ENCODE data around the gene DNAJC7. TPM values are rescaled to one million over a fixed set of nuclear protein-coding genes. Genes with fewer than 3 reads are reported as not detected.
A peak's percentile ranks its signal among the peaks of the same experiment; 100 is the strongest.

DNAJC7 gene
- total RNA-seq, 1 experiment from 2014 or later = 147 TPM

GRCh38 chr17:41968676-41969075 lies 48.6 kb downstream of the DNAJC7 start:
- CTCF ChIA-PET = no interaction called here
- Mint-ChIP-seq H3K27me3 (ENCODE audit: insufficient read depth, unreplicated experiment) (no peaks in the 10 kb centered on the region), H3K27ac (ENCODE audit: unreplicated experiment) (peak overlapping the region; percentile 0), H3K36me3 (ENCODE audit: insufficient read depth, unreplicated experiment) (peaks cover 79% of the 10 kb centered on the region), H3K4me1 (ENCODE audit: low read depth, unreplicated experiment) (peaks cover 22% of the 10 kb centered on the region), H3K9me3 (ENCODE audit: unreplicated experiment) (no peaks in the 10 kb centered on the region), H3K4me3 (ENCODE audit: unreplicated experiment) (peak overlapping the region; percentile 46)
- Histone ChIP-seq H3K27me3 (replicated peaks; ENCODE audit: control insufficient read depth, insufficient read depth, low read length) (no peaks in the 10 kb centered on the region), H3K4me1 (peaks cover 13% of the 10 kb centered on the region), H3K9me3 (no peaks in the 10 kb centered on the region), H3K4me3 (ENCODE audit: low read depth, low read length) (no peak overlapping the region), H3K36me3 (ENCODE audit: control insufficient read depth, insufficient read depth, low read length) (peaks cover 10% of the 10 kb centered on the region)
- no peak for DNase-seq
- POLR2A ChIA-PET = no interaction called here
- TF ChIP-seq CTCF (IDR thresholded peaks at IDR 0.05; ENCODE audit: insufficient read depth in 1 of 2, low read depth in 1 of 2, low read length in 1 of 2, severe bottlenecking in 1 of 2, unreplicated experiment in 1 of 2) = no peak
- no TSS peak for BruUV-seq (replicated peaks)
- intact Hi-C loops (cut with micrococcal nuclease; ENCODE audit: unreplicated experiment) = no loop called here

GRCh38 chr17:41967921-41968578 lies 49.2 kb downstream of the DNAJC7 start:
- POLR2A ChIA-PET = interaction anchor here (1.3 kb wide), 1 partner anchor 35 kb away, joined by 4 read pairs; no protein-coding TSS in a partner anchor
- intact Hi-C loops (cut with micrococcal nuclease; ENCODE audit: unreplicated experiment) = loop anchor here (2.0 kb wide), 3 partner anchors 35 to 49 kb away; partner anchors contain the start of genes ACLY and DNAJC7

More at GRCh38 chr17:41967921-41968578, 49.2 kb downstream of the DNAJC7 start:
- Histone ChIP-seq H3K4me1 (peaks cover 13% of the 10 kb centered on the region), H3K4me3 (ENCODE audit: low read depth, low read length) (peak overlapping the region; percentile 83), H3K9me3 (no peaks in the 10 kb centered on the region), H3K36me3 (ENCODE audit: control insufficient read depth, insufficient read depth, low read length) (peaks cover 10% of the 10 kb centered on the region; the same call in 1 of the 2 replicates), H3K27me3 (replicated peaks; ENCODE audit: control insufficient read depth, insufficient read depth, low read length) (no peaks in the 10 kb centered on the region)
- DNase-seq = no peak
- Mint-ChIP-seq H3K27me3 (ENCODE audit: insufficient read depth, unreplicated experiment) (no peaks in the 10 kb centered on the region), H3K36me3 (ENCODE audit: insufficient read depth, unreplicated experiment) (peaks cover 72% of the 10 kb centered on the region), H3K9me3 (ENCODE audit: unreplicated experiment) (no peaks in the 10 kb centered on the region), H3K4me3 (ENCODE audit: unreplicated experiment) (peak overlapping the region; percentile 79), H3K4me1 (ENCODE audit: low read depth, unreplicated experiment) (peaks cover 22% of the 10 kb centered on the region), H3K27ac (ENCODE audit: unreplicated experiment) (peak overlapping the region; percentile 0)
- CTCF ChIA-PET = no interaction called here
- BruUV-seq (replicated peaks) = no TSS peak
- no peak for TF ChIP-seq CTCF (IDR thresholded peaks at IDR 0.05; ENCODE audit: insufficient read depth in 1 of 2, low read depth in 1 of 2, low read length in 1 of 2, severe bottlenecking in 1 of 2, unreplicated experiment in 1 of 2)

All from Caco-2 (cell line).